Aorta (tissue), 5 donors: ENCODE data around the gene GPS2. TPM values are rescaled to one million over a fixed set of nuclear protein-coding genes. Genes with fewer than 3 reads are reported as not detected.

Experiments
- ATAC-seq: fragments of 200-7000 bp; cut with Tn5 transposase; one replicate; pipeline ENCODE4 v1.9.1; 2022; ENCODE audit warnings: moderate library complexity; ENCODE audit not compliant: low FRiP score
- DNase-seq, 2 donors: peaks; one replicate each; pipeline ENCODE4 v3.0.0-alpha.2; 2020
- H3K27ac ChIP-seq, 2 donors: one replicate each; pipeline ENCODE4 v1.5.1; 2013; ENCODE audit warnings: low read length in 2 of 2, mild to moderate bottlenecking in 2 of 2, moderate library complexity in 2 of 2, control low read depth in 1 of 2, inconsistent platforms in 1 of 2, low read depth in 1 of 2
- H3K27me3 ChIP-seq, 2 donors: one replicate each; pipeline ENCODE4 v1.6.1; 2013; ENCODE audit warnings: control low read depth in 1 of 2, low read length in 1 of 2, mild to moderate bottlenecking in 1 of 2, moderate library complexity in 1 of 2; ENCODE audit not compliant: insufficient read depth in 2 of 2, control insufficient read depth in 1 of 2
- H3K36me3 ChIP-seq, 2 donors: one replicate each; pipeline ENCODE4 v1.6.1; 2013; ENCODE audit warnings: control low read depth in 1 of 2, low read length in 1 of 2, mild to moderate bottlenecking in 1 of 2; ENCODE audit not compliant: insufficient read depth in 2 of 2, control insufficient read depth in 1 of 2
- H3K4me1 ChIP-seq, 2 donors: one replicate each; pipeline ENCODE4 v1.6.1; 2013; ENCODE audit warnings: low read length in 2 of 2, control low read depth in 1 of 2, mild to moderate bottlenecking in 1 of 2, moderate library complexity in 1 of 2; ENCODE audit not compliant: insufficient read depth in 2 of 2, control insufficient read depth in 1 of 2
- H3K4me3 ChIP-seq, 2 donors: one replicate each; pipeline ENCODE4 v1.5.1; 2013; ENCODE audit warnings: low read length in 2 of 2, control low read depth in 1 of 2, mild to moderate bottlenecking in 1 of 2
- H3K9me3 ChIP-seq: one replicate; pipeline ENCODE4 v1.6.1; 2013; ENCODE audit warnings: mild to moderate bottlenecking, low read length; ENCODE audit not compliant: control insufficient read depth
- WGBS, 2 donors: extraction: QIAGEN DNeasy Blood & Tissue Kit; methylation state at CpG; one replicate each; pipeline ENCODE4 v1.1.7; 2013; 5-methylcytosine and 5-hydroxymethylcytosine counted together
- intact Hi-C, 2 donors: fragments of 100-400 bp; cut with DNase I; formaldehyde crosslinking; loops; one replicate each; pipeline versions ENCODE4 v1.14.2 to v1.15.0; 2022
- polyA plus RNA-seq, 2 donors: library from polyadenylated mRNA; stranded (reverse); fragments of 200-250 nt; gene quantifications; one replicate each; pipeline ENCODE4 v1.2.3, GENCODE V29; 2013
- total RNA-seq, 2 donors: library from RNA; stranded (reverse); fragmentation: NEBNext Ultra II Directional; extraction: Animal tissue kit (Norgen Biotek cat#: 25700); gene quantifications; one replicate each; pipeline ENCODE4 v1.2.1, GENCODE V29; 2021
- donor health status: healthy with polysubstance abuse.
- donor health status: Bipolar disorder and iron deficiency.
- donor health status: DM: no; HTN: no; CAD: no.
- donor health status: DM: no; HTN: no; CAD: no.
- donor health status: DM: yes; HTN: yes; CAD: no.

The GPS2 gene
- total and polyA plus RNA-seq, 4 donors = 49.5 to 99.1 (median 55.3) TPM

DNA sequence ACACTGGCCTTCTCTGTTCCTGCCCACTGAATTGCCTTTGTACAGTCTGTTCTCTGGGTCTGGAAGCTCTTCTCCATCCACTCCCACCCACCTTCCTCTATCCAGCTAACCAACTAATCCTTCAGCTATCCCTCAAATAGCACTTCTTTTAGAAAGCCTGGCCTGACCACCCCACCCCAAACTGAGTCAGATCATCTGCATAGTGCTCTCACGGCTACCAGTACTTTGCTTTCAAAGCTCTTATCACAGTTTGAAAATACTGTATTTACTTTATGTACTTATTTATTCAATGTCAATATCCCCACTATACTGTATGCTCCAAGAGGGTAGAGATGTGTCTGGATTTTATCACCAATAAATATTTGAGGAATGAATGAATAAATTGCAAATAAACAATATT, 48.4 kb downstream of the GPS2 start:
- ATAC-seq (no peak), DNase-seq (no peak)
- Histone ChIP-seq H3K4me1 (no peaks in the 10 kb centered on the region), H3K9me3 (no peaks in the 10 kb centered on the region), H3K4me3 (no peak overlapping the region), H3K27me3 (peaks cover 0 to 3% of the 10 kb centered on the region in 2 donors), H3K27ac (no peak overlapping the region), H3K36me3 (no peaks in the 10 kb centered on the region)
- intact Hi-C loops = no loop called here
- WGBS, 2 donors = 31 to 65% methylated on average over 1 of the region's 1 CpG

GRCh38 chr17:7263801-7264078, 51.4 kb downstream of the GPS2 start:
- Histone ChIP-seq H3K4me3 (no peak overlapping the region), H3K27me3 (peaks cover 0 to 3% of the 10 kb centered on the region in 2 donors), H3K4me1 (no peaks in the 10 kb centered on the region), H3K36me3 (peaks cover 0 to 1% of the 10 kb centered on the region in 2 donors), H3K9me3 (no peaks in the 10 kb centered on the region), H3K27ac (no peak overlapping the region)
- intact Hi-C loops = no loop called here
- whole genome bisulfite sequencing, 2 donors = 54 to 55% methylated on average over 4 of the region's 4 CpGs
- no peak for DNase-seq
- no peak for ATAC-seq

GRCh38 chr17:7262935-7263800, 52.0 kb downstream of the GPS2 start:
- DNase-seq = no peak
- intact Hi-C loops = no loop called here
- Histone ChIP-seq H3K27me3 (peaks cover 0 to 3% of the 10 kb centered on the region in 2 donors), H3K4me3 (no peak overlapping the region), H3K9me3 (no peaks in the 10 kb centered on the region), H3K36me3 (peaks cover 0 to 1% of the 10 kb centered on the region in 2 donors), H3K4me1 (no peaks in the 10 kb centered on the region), H3K27ac (no peak overlapping the region)
- WGBS, 2 donors = 7 to 10% methylated on average over 26 of the region's 26 CpGs
- peak; percentile 4 for ATAC-seq

Other genes with a start within 250 kb of the GPS2 start
Only the 30 nearest of the 34 such genes appear.
- gene ASGR2, start 200.5 kb downstream of the GPS2 start, total RNA-seq = 1 to 10 TPM in 1 of 2 donors, under 1 TPM in 1; 0.75 to 1.6 TPM
- under 1 TPM in 1 of 2 donors, not detected in 1; 0.15 TPM for gene ASGR2, start 200.5 kb downstream of the GPS2 start, polyA plus RNA-seq
- gene ASGR1, start 136.0 kb downstream of the GPS2 start, total RNA-seq = 1 to 10 TPM; 2.6 to 3.9 TPM
- 1 to 10 TPM; 2.0 to 5.4 TPM for gene ASGR1, start 136.0 kb downstream of the GPS2 start, polyA plus RNA-seq
- gene DLG4, start 95.5 kb downstream of the GPS2 start, total RNA-seq = 10 to 100 TPM; 23.3 to 54.7 TPM
- 10 to 100 TPM in 1 of 2 donors, 1 to 10 TPM in 1; 6.6 to 15.4 TPM for gene DLG4, start 95.5 kb downstream of the GPS2 start, polyA plus RNA-seq
- gene ACADVL, start 95.4 kb downstream of the GPS2 start, total RNA-seq = 100 to 1,000 TPM; 387 to 486 TPM
- gene ACADVL, start 95.4 kb downstream of the GPS2 start, polyA plus RNA-seq = 1,000 to 10,000 TPM in 1 of 2 donors, 100 to 1,000 TPM in 1; 159 to 1,724 TPM
- gene DVL2, start 80.8 kb downstream of the GPS2 start, total RNA-seq = 10 to 100 TPM; 25.2 to 45.6 TPM
- gene DVL2, start 80.8 kb downstream of the GPS2 start, polyA plus RNA-seq = 10 to 100 TPM; 10.0 to 25.0 TPM
- 10 to 100 TPM; 24.4 to 30.8 TPM for gene PHF23, start 75.9 kb downstream of the GPS2 start, total RNA-seq
- gene PHF23, start 75.9 kb downstream of the GPS2 start, polyA plus RNA-seq = 10 to 100 TPM; 19.2 to 28.4 TPM
- 100 to 1,000 TPM; 405 to 430 TPM for gene GABARAP, start 72.9 kb downstream of the GPS2 start, total RNA-seq
- gene GABARAP, start 72.9 kb downstream of the GPS2 start, polyA plus RNA-seq = 100 to 1,000 TPM; 801 to 895 TPM
- 100 to 1,000 TPM in 1 of 2 donors, 10 to 100 TPM in 1; 92.9 to 105 TPM for gene CTDNEP1, start 63.6 kb downstream of the GPS2 start, total RNA-seq
- 100 to 1,000 TPM; 112 to 113 TPM for gene CTDNEP1, start 63.6 kb downstream of the GPS2 start, polyA plus RNA-seq
- gene ELP5, start 63.1 kb downstream of the GPS2 start, total RNA-seq = 10 to 100 TPM; 26.6 to 31.0 TPM
- 10 to 100 TPM; 26.7 to 51.1 TPM for gene ELP5, start 63.1 kb downstream of the GPS2 start, polyA plus RNA-seq
- 1 to 10 TPM; 3.3 to 9.9 TPM for gene CLDN7, start 52.9 kb downstream of the GPS2 start, total RNA-seq
- 10 to 100 TPM in 1 of 2 donors, 1 to 10 TPM in 1; 1.1 to 37.6 TPM for gene CLDN7, start 52.9 kb downstream of the GPS2 start, polyA plus RNA-seq
- 1 to 10 TPM; 2.5 to 3.9 TPM for gene SLC2A4, start 33.6 kb downstream of the GPS2 start, total RNA-seq
- gene SLC2A4, start 33.6 kb downstream of the GPS2 start, polyA plus RNA-seq = 1 to 10 TPM in 1 of 2 donors, under 1 TPM in 1; 0.63 to 1.6 TPM
- under 1 TPM; 0.10 to 0.60 TPM for gene YBX2, start 20.7 kb downstream of the GPS2 start, total RNA-seq
- 1 to 10 TPM in 1 of 2 donors, not detected in 1; 5.6 TPM for gene YBX2, start 20.7 kb downstream of the GPS2 start, polyA plus RNA-seq
- 100 to 1,000 TPM; 198 to 280 TPM for gene EIF5A, start 7.7 kb downstream of the GPS2 start, total RNA-seq
- gene EIF5A, start 7.7 kb downstream of the GPS2 start, polyA plus RNA-seq = 100 to 1,000 TPM; 223 to 232 TPM
- gene NEURL4, start 14.0 kb upstream of the GPS2 start, total RNA-seq = 10 to 100 TPM; 24.5 to 36.7 TPM
- 10 to 100 TPM in 1 of 2 donors, 1 to 10 TPM in 1; 7.3 to 52.8 TPM for gene NEURL4, start 14.0 kb upstream of the GPS2 start, polyA plus RNA-seq
- gene ACAP1, start 21.2 kb upstream of the GPS2 start, total RNA-seq = 10 to 100 TPM; 18.6 to 21.8 TPM
- 10 to 100 TPM in 1 of 2 donors, 1 to 10 TPM in 1; 6.5 to 10.8 TPM for gene ACAP1, start 21.2 kb upstream of the GPS2 start, polyA plus RNA-seq
- gene KCTD11, start 36.8 kb upstream of the GPS2 start, total RNA-seq = 10 to 100 TPM; 12.4 to 15.8 TPM
- 10 to 100 TPM; 11.0 to 11.4 TPM for gene KCTD11, start 36.8 kb upstream of the GPS2 start, polyA plus RNA-seq
- gene TMEM95, start 39.8 kb upstream of the GPS2 start, total RNA-seq = not detected
- not detected for gene TMEM95, start 39.8 kb upstream of the GPS2 start, polyA plus RNA-seq
- gene TNK1, start 65.7 kb upstream of the GPS2 start, total RNA-seq = 1 to 10 TPM; 2.4 to 6.6 TPM
- gene TNK1, start 65.7 kb upstream of the GPS2 start, polyA plus RNA-seq = 1 to 10 TPM; 1.9 to 3.1 TPM
- gene PLSCR3, start 79.2 kb upstream of the GPS2 start, total RNA-seq = 10 to 100 TPM; 41.2 to 43.1 TPM
- 10 to 100 TPM; 20.5 to 70.8 TPM for gene PLSCR3, start 79.2 kb upstream of the GPS2 start, polyA plus RNA-seq
- 10 to 100 TPM; 35.0 to 40.1 TPM for gene TMEM256, start 88.7 kb upstream of the GPS2 start, total RNA-seq
- 100 to 1,000 TPM; 134 to 224 TPM for gene TMEM256, start 88.7 kb upstream of the GPS2 start, polyA plus RNA-seq
- 10 to 100 TPM; 32.9 to 49.9 TPM for gene NLGN2, start 92.5 kb upstream of the GPS2 start, total RNA-seq
- gene NLGN2, start 92.5 kb upstream of the GPS2 start, polyA plus RNA-seq = 10 to 100 TPM in 1 of 2 donors, 1 to 10 TPM in 1; 2.4 to 28.8 TPM
- not detected for gene SPEM1, start 105.0 kb upstream of the GPS2 start, total RNA-seq
- not detected for gene SPEM1, start 105.0 kb upstream of the GPS2 start, polyA plus RNA-seq
- not detected for gene SPEM2, start 110.3 kb upstream of the GPS2 start, total RNA-seq
- gene SPEM2, start 110.3 kb upstream of the GPS2 start, polyA plus RNA-seq = not detected
- gene SPEM3, start 113.5 kb upstream of the GPS2 start, total RNA-seq = not detected
- gene SPEM3, start 113.5 kb upstream of the GPS2 start, polyA plus RNA-seq = not detected
- gene TMEM102, start 120.1 kb upstream of the GPS2 start, total RNA-seq = 1 to 10 TPM; 3.6 to 5.1 TPM
- gene TMEM102, start 120.1 kb upstream of the GPS2 start, polyA plus RNA-seq = 1 to 10 TPM; 1.8 to 2.7 TPM
- gene FGF11, start 124.2 kb upstream of the GPS2 start, total RNA-seq = 1 to 10 TPM; 1.2 to 8.0 TPM
- under 1 TPM in 1 of 2 donors, not detected in 1; 0.54 TPM for gene FGF11, start 124.2 kb upstream of the GPS2 start, polyA plus RNA-seq
- gene CHRNB1, start 129.7 kb upstream of the GPS2 start, total RNA-seq = 1 to 10 TPM; 6.2 to 8.8 TPM
- gene CHRNB1, start 129.7 kb upstream of the GPS2 start, polyA plus RNA-seq = 10 to 100 TPM; 11.6 to 18.3 TPM
- 10 to 100 TPM; 67.2 to 81.9 TPM for gene ZBTB4, start 164.3 kb upstream of the GPS2 start, total RNA-seq
- gene ZBTB4, start 164.3 kb upstream of the GPS2 start, polyA plus RNA-seq = 10 to 100 TPM; 20.0 to 35.9 TPM
- not detected for gene SLC35G6, start 166.1 kb upstream of the GPS2 start, total RNA-seq
- not detected for gene SLC35G6, start 166.1 kb upstream of the GPS2 start, polyA plus RNA-seq
- gene POLR2A, start 169.0 kb upstream of the GPS2 start, total RNA-seq = 100 to 1,000 TPM in 1 of 2 donors, 10 to 100 TPM in 1; 93.8 to 116 TPM
- gene POLR2A, start 169.0 kb upstream of the GPS2 start, polyA plus RNA-seq = 10 to 100 TPM; 13.4 to 27.9 TPM